AG10803 (cell line): ENCODE measurements around the gene OS9.
A peak's percentile ranks its signal among the peaks of the same experiment; 100 is the strongest.

Source experiments
- DNase-seq: peaks from one replicate; pipeline ENCODE4 v3.0.0; 2010; ENCODE audit warnings: low read depth
- H3K4me3 ChIP-seq: 2 replicates; pipeline ENCODE4 v1.5.1; 2011; ENCODE audit warnings: mild to moderate bottlenecking, low read length, control low read depth
- TF ChIP-seq, protein P1 (sequence below): conservative IDR thresholded peaks from 2 replicates; pipeline ENCODE4 v1.5.1; 2011; ENCODE audit warnings: mild to moderate bottlenecking, low read length, control low read depth, inconsistent platforms

The OS9 gene

DNA sequence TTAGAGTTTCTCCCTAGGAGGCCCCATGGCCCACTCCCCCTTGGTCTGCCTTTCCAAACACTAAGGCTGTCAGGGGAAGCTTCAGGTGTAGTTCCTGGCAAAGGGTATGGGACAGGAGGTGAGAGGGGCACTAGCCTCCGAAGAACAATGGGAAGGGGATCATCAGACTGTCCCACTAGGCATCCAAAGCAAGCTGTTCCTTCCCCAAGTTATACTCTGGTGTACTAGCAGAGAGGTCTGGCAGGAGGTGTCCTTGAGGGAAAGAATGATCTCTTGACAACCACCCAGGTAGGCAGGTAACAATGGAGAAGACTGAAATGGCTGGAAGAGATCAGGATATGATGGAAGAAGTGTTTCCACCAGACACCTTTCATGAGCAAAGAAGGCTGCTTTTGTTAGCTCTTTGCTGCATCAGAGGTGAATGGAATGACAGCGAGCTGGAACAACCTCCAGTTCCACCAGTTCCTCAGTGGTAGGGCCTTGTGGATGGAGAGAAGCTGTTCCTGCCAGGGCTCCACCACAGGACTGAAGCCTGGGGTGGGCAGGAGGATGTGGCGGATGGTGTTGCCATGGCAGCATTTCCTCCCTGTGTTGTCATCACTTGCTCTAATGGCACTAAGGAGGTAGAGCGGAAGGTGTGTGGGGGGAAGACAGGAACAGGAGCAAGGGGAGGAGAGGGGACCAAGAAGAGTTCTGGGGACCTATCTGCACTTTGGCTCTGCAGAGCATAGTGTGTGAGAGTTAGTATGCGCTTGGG lies 46.9 kb downstream of the OS9 start:
- H3K4me3 ChIP-seq: no peak overlapping the region
- TF ChIP-seq, protein P1, sequence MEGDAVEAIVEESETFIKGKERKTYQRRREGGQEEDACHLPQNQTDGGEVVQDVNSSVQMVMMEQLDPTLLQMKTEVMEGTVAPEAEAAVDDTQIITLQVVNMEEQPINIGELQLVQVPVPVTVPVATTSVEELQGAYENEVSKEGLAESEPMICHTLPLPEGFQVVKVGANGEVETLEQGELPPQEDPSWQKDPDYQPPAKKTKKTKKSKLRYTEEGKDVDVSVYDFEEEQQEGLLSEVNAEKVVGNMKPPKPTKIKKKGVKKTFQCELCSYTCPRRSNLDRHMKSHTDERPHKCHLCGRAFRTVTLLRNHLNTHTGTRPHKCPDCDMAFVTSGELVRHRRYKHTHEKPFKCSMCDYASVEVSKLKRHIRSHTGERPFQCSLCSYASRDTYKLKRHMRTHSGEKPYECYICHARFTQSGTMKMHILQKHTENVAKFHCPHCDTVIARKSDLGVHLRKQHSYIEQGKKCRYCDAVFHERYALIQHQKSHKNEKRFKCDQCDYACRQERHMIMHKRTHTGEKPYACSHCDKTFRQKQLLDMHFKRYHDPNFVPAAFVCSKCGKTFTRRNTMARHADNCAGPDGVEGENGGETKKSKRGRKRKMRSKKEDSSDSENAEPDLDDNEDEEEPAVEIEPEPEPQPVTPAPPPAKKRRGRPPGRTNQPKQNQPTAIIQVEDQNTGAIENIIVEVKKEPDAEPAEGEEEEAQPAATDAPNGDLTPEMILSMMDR: no peak
- DNase-seq: no peak

DNA sequence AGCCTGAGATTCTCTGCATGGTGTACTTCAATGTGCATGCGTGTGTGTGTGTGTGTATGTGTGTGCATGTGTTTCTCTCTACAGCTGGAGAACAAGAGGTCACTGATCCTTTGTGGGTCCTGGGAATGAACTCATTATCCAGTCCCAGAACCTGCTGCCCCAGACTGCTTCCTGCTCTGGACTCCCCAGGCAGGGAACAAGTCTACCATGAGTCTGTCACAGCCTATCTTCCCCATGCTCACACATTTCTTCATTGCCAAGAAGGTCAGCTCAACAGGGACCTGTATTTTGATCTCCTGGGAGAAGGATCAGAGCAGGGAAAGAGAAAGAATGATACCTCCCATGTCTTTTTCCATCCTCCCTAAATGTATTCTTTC lies 47.5 kb downstream of the OS9 start:
- TF ChIP-seq, protein P1: no peak
- H3K4me3 ChIP-seq: no peak overlapping the region
- no peak for DNase-seq

DNA sequence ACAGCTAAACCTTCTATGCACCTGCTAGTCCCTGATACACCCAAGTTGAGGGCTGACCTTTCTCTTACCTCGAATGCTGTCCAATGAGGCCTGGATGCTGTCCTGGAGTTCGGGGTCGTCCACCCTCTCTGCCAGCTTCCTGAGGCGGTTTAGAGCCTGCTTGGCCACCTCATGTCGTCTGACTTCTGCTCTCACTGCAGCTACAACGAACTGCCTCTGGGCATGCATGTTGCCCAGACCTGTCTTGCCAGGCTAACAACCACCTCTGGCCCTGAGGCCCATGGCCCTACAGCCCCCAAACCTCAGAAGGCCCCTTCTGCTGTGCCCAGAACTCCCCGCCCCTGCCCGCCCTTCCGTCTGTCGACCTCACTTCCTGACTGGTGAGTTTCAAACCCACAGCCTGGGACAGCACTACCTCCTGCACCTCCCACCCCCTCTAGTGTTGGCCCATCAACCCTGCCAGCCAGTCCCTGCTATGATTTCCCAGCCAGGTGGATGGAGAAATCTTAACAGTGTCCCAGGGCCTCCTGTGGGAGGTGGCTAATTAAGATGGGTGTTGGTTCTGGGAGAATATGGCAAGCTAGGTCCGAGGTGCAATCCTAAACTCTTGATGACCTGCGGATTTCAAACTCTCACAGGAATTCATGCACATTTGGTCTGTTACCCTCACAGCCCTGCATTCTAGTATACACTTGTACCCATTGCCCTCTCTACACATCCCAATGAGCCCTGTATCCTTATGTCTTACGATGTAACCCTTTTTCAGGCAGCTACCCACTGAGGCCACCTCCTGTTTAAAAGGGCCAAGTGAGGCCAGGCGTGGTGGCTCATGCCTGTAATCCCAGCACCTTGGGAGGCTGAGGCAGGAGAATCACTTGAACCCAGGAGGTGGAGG lies 48.2 kb downstream of the OS9 start:
- DNase-seq: no peak
- no peak overlapping the region for H3K4me3 ChIP-seq
- TF ChIP-seq, protein P1: no peak

DNA sequence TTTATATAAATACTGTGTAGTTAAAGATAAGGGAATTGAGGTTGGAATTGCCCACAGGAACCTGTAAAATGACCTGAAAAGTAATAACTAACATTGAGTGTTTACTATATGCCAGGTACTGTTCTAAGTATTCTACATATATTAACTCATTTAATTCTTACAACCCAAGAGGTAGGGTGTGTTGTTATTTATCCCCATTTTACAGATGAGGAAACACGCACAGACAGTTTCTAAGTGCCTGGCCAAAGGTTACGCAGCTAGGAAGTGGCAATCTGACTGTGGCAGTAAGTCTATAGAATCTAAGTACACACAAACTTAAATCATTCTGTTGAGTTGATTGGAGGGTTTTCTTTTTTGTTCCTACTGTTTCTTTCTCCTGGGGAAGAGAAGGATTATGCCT lies 49.8 kb downstream of the OS9 start:
- DNase-seq: no peak
- H3K4me3 ChIP-seq: no peak overlapping the region
- TF ChIP-seq, protein P1: no peak

DNA sequence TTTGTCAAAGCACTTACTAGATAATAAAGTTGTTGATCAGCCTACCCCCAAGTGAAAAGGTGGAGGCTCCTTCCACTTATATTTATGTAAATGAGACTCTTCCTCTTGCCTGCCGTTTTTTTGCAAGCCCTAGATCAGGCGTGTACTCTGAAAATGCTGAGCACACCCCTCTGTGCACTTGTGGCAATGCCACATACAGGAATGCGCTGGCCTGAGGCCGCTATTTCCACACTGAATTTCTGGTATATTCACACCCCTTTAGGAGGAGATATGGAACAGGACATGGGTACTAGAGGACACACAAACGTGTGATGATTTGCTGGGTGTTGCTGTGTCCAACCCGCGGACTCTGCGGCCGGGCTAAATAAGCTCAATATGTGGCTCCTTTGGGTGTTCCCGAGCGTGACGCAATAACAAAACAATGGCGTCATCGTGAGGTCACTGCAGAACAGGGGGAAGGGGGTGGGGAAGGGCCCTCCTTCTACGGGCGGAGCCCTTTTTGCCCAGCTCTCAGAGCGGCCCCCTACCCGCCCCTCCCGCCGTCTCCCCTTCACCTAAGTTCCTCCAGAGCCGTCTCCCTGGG lies 50.4 kb downstream of the OS9 start:
- peak overlapping the region; percentile 99 for H3K4me3 ChIP-seq
- TF ChIP-seq, protein P1: no peak
- DNase-seq: peak; percentile 82

DNA sequence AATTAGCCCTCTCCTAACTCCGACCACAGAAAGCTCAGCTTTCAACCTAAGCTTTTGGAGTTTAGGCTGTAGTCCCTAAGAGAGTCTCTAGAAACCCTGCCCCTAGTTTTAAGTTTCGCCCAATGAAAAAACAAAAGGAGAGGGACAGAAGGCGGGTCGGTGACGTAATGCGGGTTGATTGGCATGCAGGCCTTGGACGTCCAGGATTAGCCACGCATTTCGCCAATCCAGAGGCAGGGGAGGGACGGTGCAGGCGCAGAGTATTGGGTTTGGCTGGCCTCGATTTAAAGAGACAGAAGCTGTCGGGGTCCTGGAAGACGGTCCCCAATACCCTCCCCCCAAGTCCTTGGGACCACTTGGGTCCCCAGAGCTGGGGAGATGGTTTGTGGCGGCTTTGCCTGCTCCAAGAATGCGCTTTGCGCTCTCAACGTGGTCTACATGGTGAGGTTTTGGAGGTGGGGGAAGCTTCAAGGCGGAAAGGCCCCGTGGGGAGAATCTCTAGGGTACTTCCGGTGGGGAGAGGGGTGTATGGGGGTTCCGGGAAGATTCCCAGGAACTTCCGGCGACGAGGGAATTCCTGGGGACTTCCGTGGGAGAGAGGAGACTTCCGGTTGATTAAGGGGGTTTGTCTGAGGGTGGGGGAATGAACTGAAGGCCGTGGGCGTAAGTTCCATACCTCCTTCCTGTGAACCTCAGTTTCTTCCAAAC lies 51.0 kb downstream of the OS9 start, which contains the start of gene TSPAN31:
Gene TSPAN31, plus strand, starts transcription at position 263 of the 708 bp plus-strand sequence. Its CDS starts 116 bp downstream, at position 379.
- TF ChIP-seq, protein P1: no peak
- H3K4me3 ChIP-seq: peak within 1 kb of the TSS; percentile 99
- DNase-seq: peak; percentile 98
